K562 (cell line): ENCODE data around the gene SH2D4B.

Source experiments
- BHLHE40 ChIP-seq: IDR thresholded peaks from 2 replicates; pipeline ENCODE4 v1.6.1; 2011; ENCODE audit warnings: low read length, improper control_type of control experiment
- CEBPB ChIP-seq: fragments of 450-650 bp; IDR thresholded peaks from 2 replicates; pipeline ENCODE4 v1.6.1; 2016; ENCODE audit warnings: missing genetic modification characterization, missing compliant biosample characterization
- REST ChIP-seq, 2 experiments: fragments of 450-650 bp; formaldehyde crosslinking in 1 of 2; IDR thresholded peaks; 2 replicates each; pipeline versions ENCODE4 v1.4.0 to v1.6.1; 2014 to 2020; ENCODE audit warnings: mild to moderate bottlenecking in 2 of 2, borderline replicate concordance in 1 of 2, low read depth in 1 of 2
- USF1 ChIP-seq: sonication (generic); formaldehyde crosslinking; IDR thresholded peaks from 2 replicates; pipeline ENCODE4 v1.9.0; 2022; ENCODE audit warnings: mild to moderate bottlenecking, missing genetic modification reagents
- ZNF639 ChIP-seq, 2 experiments: fragments of 200-800 bp in 1 of 2; sonication (Bioruptor generic) in 1 of 2; sonication (generic) in 1 of 2; formaldehyde crosslinking in 1 of 2; IDR thresholded peaks in 1 of 2; conservative IDR thresholded peaks in 1 of 2; 2 replicates each; pipeline versions ENCODE4 v1.5.0 to v1.6.1; 2016 to 2020; ENCODE audit warnings: missing compliant biosample characterization in 1 of 2, missing genetic modification characterization in 1 of 2, missing genetic modification reagents in 1 of 2

- TF ChIP-seq ZNF639 (CRISPR knock-in tag; conservative IDR thresholded peaks at IDR 0.05 in 1 of 2, IDR thresholded peaks at IDR 0.05 in 1 of 2) (no peak), REST (IDR thresholded peaks at IDR 0.05; ENCODE audit: borderline replicate concordance) (no peak), REST (CRISPR knock-in tag; IDR thresholded peaks at IDR 0.05; ENCODE audit: low read depth) (no peak), CEBPB (tag) (no peak), USF1 (CRISPR knock-in tag) (no peak), BHLHE40 (no peak)
These were observed 50.8 kb downstream of the SH2D4B start for GRCh38 chr10:80588546-80588945.
